ENCODE measurements around the gene GCH1. TPM values are rescaled to one million over a fixed set of nuclear protein-coding genes. Genes with fewer than 3 reads are reported as not detected.

GCH1 gene
- polyA plus RNA-seq, 1 donor from 2014 or later, result 4.9 TPM

DNA sequence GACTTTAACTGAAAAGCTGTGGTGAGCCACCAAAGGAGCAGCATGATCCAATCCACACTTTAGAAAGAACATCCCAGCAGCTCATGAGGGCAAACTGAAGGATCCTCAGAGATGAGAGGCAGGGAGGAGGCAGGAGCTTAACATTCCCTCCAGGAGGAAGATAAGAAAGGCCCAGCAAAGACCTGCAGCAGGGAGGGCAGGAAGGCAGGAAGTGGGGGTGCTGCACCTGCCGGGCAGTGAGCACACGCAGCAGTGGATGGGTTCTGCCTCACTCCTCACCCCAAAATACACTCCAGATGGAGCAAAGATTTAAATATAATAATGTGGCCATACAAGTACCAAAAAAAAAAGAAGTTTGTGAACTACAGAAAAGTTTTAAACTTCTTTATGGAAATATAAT is 48.4 kb downstream of the GCH1 start:
- TF ChIP-seq RAD21 (conservative IDR thresholded peaks at IDR 0.05) (no peak), TAF1 (IDR thresholded peaks at IDR 0.05; ENCODE audit: low read depth) (no peak), SMC3 (conservative IDR thresholded peaks at IDR 0.05; ENCODE audit: poor library complexity) (no peak), EZH2 (IDR thresholded peaks at IDR 0.05; ENCODE audit: borderline replicate concordance, insufficient read depth, low read length, poor library complexity, severe bottlenecking) (no peak), POLR2AphosphoS5 (IDR thresholded peaks at IDR 0.05) (no peak), EP300 (conservative IDR thresholded peaks at IDR 0.05; ENCODE audit: poor library complexity, severe bottlenecking) (no peak)
- TF ChIP-seq, protein P1, sequence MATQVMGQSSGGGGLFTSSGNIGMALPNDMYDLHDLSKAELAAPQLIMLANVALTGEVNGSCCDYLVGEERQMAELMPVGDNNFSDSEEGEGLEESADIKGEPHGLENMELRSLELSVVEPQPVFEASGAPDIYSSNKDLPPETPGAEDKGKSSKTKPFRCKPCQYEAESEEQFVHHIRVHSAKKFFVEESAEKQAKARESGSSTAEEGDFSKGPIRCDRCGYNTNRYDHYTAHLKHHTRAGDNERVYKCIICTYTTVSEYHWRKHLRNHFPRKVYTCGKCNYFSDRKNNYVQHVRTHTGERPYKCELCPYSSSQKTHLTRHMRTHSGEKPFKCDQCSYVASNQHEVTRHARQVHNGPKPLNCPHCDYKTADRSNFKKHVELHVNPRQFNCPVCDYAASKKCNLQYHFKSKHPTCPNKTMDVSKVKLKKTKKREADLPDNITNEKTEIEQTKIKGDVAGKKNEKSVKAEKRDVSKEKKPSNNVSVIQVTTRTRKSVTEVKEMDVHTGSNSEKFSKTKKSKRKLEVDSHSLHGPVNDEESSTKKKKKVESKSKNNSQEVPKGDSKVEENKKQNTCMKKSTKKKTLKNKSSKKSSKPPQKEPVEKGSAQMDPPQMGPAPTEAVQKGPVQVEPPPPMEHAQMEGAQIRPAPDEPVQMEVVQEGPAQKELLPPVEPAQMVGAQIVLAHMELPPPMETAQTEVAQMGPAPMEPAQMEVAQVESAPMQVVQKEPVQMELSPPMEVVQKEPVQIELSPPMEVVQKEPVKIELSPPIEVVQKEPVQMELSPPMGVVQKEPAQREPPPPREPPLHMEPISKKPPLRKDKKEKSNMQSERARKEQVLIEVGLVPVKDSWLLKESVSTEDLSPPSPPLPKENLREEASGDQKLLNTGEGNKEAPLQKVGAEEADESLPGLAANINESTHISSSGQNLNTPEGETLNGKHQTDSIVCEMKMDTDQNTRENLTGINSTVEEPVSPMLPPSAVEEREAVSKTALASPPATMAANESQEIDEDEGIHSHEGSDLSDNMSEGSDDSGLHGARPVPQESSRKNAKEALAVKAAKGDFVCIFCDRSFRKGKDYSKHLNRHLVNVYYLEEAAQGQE (IDR thresholded peaks at IDR 0.05; ENCODE audit: borderline replicate concordance), result no peak
- H4K20me1 ChIP-seq (ENCODE audit: insufficient read depth), result no peaks in the 10 kb centered on the region
- H3K4me3 ChIP-seq (ENCODE audit: low read length), result no peak overlapping the region
- H3K36me3 ChIP-seq (ENCODE audit: insufficient read depth, low read length), result no peaks in the 10 kb centered on the region
- H3K27ac ChIP-seq (ENCODE audit: low read length), result no peak overlapping the region
- H2AFZ ChIP-seq (ENCODE audit: low read depth, low read length), result no peak overlapping the region
- H3K9me2 ChIP-seq (ENCODE audit: insufficient read depth, low read length), result no peaks in the 10 kb centered on the region
- H3K9ac ChIP-seq (ENCODE audit: low read length), result no peak overlapping the region
- no peaks in the 10 kb centered on the region for H3K79me2 ChIP-seq (replicated peaks; ENCODE audit: insufficient read depth, low read length)
- H3F3A ChIP-seq (ENCODE audit: insufficient read depth, low read length, poor library complexity, severe bottlenecking), result no peaks in the 10 kb centered on the region
- no peaks in the 10 kb centered on the region for H3K9me3 ChIP-seq (ENCODE audit: low read length)
- no peaks in the 10 kb centered on the region for H3K27me3 ChIP-seq (ENCODE audit: insufficient read depth, low read depth, low read length)
- no peak overlapping the region for H3K4me2 ChIP-seq (ENCODE audit: low read length)

DNA sequence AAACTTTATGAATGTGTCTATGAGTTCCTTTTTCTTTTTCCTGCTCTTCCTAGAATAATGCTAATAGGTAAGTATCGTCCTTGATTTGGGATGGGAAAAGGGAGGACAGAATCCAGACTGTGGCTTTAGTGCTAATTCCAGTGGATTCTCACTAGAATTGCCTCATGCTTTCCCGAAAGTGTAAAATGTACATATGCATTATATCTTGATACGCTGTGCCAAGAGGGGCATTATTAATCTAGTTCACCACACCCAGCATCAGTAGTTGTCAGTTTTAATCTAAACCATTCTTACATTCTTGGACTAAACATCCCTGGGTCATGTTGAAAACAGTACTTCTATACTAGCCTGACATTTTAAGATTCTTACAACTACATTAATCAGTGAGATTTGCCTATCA is 49.3 kb downstream of the GCH1 start:
- Histone ChIP-seq H3K9ac (ENCODE audit: low read length) (no peak overlapping the region), H4K20me1 (ENCODE audit: insufficient read depth) (no peaks in the 10 kb centered on the region), H3F3A (ENCODE audit: insufficient read depth, low read length, poor library complexity, severe bottlenecking) (no peaks in the 10 kb centered on the region), H3K4me3 (ENCODE audit: low read length) (no peak overlapping the region), H3K27me3 (ENCODE audit: insufficient read depth, low read depth, low read length) (no peaks in the 10 kb centered on the region), H3K9me3 (ENCODE audit: low read length) (no peaks in the 10 kb centered on the region), H3K36me3 (ENCODE audit: insufficient read depth, low read length) (no peaks in the 10 kb centered on the region), H3K79me2 (replicated peaks; ENCODE audit: insufficient read depth, low read length) (no peaks in the 10 kb centered on the region), H3K4me2 (ENCODE audit: low read length) (no peak overlapping the region), H3K9me2 (ENCODE audit: insufficient read depth, low read length) (no peaks in the 10 kb centered on the region), H3K27ac (ENCODE audit: low read length) (no peak overlapping the region), H2AFZ (ENCODE audit: low read depth, low read length) (no peak overlapping the region)
- TF ChIP-seq, protein P2, sequence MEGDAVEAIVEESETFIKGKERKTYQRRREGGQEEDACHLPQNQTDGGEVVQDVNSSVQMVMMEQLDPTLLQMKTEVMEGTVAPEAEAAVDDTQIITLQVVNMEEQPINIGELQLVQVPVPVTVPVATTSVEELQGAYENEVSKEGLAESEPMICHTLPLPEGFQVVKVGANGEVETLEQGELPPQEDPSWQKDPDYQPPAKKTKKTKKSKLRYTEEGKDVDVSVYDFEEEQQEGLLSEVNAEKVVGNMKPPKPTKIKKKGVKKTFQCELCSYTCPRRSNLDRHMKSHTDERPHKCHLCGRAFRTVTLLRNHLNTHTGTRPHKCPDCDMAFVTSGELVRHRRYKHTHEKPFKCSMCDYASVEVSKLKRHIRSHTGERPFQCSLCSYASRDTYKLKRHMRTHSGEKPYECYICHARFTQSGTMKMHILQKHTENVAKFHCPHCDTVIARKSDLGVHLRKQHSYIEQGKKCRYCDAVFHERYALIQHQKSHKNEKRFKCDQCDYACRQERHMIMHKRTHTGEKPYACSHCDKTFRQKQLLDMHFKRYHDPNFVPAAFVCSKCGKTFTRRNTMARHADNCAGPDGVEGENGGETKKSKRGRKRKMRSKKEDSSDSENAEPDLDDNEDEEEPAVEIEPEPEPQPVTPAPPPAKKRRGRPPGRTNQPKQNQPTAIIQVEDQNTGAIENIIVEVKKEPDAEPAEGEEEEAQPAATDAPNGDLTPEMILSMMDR (IDR thresholded peaks at IDR 0.05; ENCODE audit: poor library complexity, severe bottlenecking), result no peak
- TF ChIP-seq POLR2AphosphoS5 (IDR thresholded peaks at IDR 0.05) (no peak), MXI1 (conservative IDR thresholded peaks at IDR 0.05; ENCODE audit: poor library complexity, severe bottlenecking) (no peak), EZH2 (IDR thresholded peaks at IDR 0.05; ENCODE audit: borderline replicate concordance, insufficient read depth, low read length, poor library complexity, severe bottlenecking) (no peak), EP300 (conservative IDR thresholded peaks at IDR 0.05; ENCODE audit: poor library complexity, severe bottlenecking) (no peak), TAF1 (IDR thresholded peaks at IDR 0.05; ENCODE audit: low read depth) (no peak), RAD21 (conservative IDR thresholded peaks at IDR 0.05) (no peak), SMC3 (conservative IDR thresholded peaks at IDR 0.05; ENCODE audit: poor library complexity) (no peak)
- TF ChIP-seq, protein P1 (IDR thresholded peaks at IDR 0.05; ENCODE audit: borderline replicate concordance), result no peak

Data from neural cell (in vitro differentiated cells).